Fibroblast of skin of left quadriceps (primary cell): ENCODE data around the gene SEMA7A.
A peak's percentile ranks its signal among the peaks of the same experiment; 100 is the strongest.
"Not testable (repeated sequence)": the region's sequence is repeated elsewhere in the genome, so short reads cannot be mapped to it uniquely, and the experiment has no call there.

ENCODE experiments used
- DNase-seq, 2 experiments: peaks; one replicate each; pipeline ENCODE4 v3.0.0-alpha.2; 2013; ENCODE audit warnings: low read depth in 2 of 2

Gene SEMA7A

DNA sequence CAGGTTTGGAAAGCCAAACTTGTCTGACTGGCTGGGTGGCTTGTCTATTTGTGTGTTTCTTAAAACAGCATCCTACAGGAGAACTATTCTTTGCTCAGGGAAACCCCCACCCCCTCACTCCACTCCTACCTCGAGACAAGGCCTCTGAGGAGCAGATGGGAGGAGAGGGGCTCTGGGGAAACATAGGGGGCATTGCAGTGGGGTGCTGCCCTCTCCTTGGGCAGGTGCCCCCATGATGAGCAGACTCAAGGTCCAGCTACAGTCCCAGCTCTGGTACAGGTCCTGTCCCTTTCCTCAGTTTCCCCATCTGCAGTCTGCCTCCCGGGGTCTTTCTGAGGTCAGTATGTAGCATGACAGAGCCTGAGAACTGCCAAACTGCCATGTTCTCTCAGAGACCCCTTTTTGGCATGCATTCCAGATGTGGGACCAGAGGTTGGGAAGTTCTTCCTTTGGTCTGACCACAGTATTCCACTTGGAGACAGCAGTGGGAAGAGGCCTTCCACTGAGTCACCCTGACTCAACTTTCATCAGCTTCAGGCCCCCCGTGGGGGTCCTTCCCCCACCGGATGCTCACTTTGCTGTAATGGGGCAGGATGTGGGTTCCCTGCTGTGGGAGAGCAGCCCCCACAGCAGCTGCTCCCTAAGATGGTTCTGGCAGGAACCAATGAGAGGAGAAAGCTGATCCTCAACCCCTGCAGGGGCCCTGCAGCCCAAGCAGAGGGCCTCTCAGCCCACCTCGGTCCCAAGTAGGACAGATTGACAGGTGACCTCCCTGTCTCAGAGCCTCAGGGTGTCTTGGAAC is 34.0 kb downstream of the SEMA7A start:
- DNase-seq: peak in 1 of 2 experiments; percentile 66

- DNase-seq: no peak
These were observed 34.7 kb downstream of the SEMA7A start for GRCh38 chr15:74399100-74399499.

- DNase-seq: no peak
These were observed 35.6 kb downstream of the SEMA7A start for GRCh38 chr15:74398183-74398582.

DNA sequence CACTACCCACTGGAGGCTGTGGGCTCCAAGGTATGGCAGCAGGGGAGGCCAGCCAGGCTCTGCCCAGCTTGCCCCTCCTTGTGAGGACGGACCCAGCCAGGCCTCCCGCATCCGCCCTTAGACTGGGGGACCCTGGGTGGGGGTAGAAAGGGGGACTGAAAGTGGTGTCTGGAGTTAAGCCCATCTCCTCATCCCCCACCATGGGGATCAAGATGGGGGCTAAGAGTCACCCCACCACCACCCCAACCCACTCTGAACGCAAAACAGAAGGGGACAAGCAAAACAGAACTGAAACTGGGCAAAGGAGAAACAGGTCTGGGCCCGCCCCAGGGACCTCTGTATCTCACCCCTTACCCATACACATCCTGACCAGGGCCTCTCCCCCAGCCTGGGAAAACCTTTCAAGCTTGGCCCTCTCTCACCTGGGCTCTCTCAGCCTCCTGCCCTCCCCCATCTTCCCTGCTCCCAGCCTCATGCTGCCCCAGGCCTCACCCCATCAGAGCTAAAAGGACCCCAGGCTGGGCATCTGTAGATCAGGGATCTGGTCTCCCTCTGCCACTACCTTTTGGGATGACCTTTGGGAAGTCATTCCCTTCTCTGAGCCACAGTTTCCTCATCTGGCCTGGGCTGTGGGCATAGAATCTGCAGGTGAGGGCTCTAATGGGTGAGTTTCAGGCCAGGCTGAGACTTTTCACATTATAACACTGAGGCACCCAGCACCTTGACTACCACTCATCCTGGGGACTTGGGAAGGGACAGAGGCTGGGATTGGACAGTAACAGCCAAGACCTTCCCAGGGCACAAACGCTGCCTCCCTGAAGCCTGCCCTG is 36.3 kb downstream of the SEMA7A start:
- no peak for DNase-seq

DNA sequence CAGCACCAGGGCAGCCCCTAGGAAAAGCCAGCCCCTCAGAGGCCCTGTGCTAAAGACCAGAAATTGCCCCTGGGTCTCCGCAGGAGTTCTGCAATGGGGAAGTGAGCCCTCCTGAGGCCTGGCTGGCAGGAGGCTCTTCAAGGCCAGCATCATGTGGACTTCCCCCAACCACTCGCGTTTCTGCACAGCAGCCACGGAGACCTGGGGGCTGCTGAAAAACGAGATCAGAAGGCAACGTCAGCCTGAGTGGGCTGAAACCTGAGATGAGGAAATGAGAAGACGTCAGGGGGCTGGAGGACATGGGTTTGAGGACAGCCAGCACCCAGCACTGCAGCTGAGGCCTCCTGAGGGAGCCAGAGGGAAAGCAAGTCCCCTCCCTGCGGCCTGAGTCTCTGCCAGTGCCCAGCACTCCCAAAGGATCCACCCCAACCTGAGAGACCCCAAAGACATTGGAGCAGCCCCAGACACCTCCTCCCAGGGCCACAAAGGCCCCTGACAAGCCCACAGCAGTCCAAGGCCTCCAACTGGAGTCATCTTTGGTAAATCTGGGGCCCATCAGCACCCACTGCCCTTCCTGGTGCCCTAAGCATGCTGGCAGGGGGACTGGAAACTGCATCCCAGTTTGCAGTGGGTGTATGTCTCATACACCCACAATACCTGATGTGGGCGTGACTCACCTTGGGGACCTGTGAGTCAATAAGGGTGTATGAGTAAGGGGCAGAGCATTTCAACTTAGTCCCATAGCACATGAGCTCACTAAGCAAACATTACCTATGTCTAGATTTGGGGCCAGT is 37.1 kb downstream of the SEMA7A start:
- no peak for DNase-seq

GRCh38 chr15:74396146-74396438 is 37.7 kb downstream of the SEMA7A start:
- DNase-seq: no peak

GRCh38 chr15:74395319-74396145 is 38.2 kb downstream of the SEMA7A start:
- no peak for DNase-seq

DNA sequence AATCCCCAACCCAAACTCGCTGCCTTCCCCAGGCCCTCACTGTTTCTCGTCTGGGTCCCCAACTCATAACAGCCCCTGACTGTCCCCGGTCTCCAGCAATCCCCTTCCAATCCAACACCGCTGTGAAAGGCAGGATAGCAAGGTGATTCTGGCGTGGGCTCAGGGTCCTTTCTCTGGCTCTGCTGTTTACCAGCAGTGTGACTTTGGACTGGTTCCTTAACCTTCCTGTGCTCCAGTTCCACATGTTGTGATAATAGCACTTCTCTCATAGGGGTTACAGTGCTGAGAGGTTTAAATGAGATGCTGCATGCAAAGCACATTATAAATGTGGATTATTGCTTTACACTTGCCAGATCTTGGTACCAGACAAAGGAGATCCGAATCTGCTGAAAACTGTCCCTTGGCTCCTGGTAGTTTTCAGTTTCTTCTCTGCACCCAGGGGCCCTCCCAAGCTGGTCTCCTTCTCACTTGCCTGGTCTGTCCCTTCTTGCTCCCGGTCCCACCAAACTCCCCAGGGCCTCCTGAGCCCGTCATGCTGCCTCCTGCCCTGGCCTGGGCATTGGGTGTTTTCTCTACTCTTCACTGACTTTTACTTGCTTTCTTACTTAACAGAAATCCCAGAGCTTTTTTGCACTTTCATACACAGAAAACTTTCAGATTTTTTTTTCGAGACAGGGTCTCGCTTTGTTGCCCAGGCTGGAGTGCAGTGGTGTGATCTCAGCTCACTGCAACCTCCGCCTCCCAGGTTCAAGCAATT is 39.5 kb downstream of the SEMA7A start:
- DNase-seq: no peak

DNA sequence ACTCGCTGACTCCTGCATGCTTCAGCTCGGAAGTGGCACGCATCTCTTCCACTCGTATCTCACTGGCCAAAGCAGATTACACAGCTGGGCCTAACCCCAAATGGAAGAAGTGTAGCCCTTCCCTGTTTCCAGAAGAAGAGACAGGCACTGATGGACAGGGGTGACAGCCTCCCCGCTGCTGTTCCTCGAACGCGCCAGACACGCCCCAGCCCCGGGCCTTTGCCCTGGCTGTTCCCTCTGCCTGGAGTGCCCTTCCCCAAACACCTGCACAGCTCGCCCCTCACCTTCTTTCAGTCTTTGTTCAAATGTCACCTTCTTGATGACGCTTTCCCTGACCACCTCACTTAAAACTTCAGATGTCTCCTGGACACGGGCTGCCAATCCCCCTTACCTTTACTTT is 40.3 kb downstream of the SEMA7A start:
- DNase-seq: no peak

GRCh38 chr15:74392902-74393301 is 40.9 kb downstream of the SEMA7A start:
- no peak for DNase-seq

- DNase-seq: no peak
These were observed 41.3 kb downstream of the SEMA7A start for GRCh38 chr15:74392451-74392830.

- DNase-seq: no peak
These were observed 41.9 kb downstream of the SEMA7A start for GRCh38 chr15:74391582-74392450.

- no peak for DNase-seq
These were observed 43.0 kb downstream of the SEMA7A start for GRCh38 chr15:74390647-74391288.

DNA sequence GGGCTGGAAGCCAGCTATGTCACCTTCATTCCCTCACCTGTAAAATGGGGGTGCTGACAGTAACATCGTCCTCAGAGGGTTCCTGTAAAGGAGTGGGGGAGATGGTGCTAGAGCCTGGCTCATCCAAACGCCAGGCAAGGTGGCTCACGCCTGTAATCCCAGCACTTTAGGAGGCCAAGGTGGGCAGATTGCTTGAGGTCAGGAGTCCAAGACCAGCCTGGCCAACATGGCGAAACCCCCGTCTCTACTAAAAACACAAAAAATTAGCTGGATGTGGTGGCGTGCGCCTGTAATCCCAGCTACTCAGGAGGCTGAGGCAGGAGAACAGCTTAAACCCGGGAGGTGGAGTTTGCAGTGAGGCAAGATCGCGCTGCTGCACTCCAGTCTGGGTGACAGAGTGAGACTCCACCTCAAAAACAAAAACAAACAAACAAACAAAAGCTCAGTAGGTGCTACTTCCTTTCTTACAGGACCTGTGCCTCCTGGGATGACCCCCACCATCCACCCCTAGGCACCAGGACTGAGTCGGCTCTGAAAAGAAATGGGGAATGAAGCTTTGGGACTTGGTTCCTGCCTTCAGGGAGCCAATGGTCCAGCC is 43.6 kb downstream of the SEMA7A start:
- not testable (repeated sequence) for DNase-seq

GRCh38 chr15:74389241-74390048 is 44.3 kb downstream of the SEMA7A start:
- no peak for DNase-seq

DNA sequence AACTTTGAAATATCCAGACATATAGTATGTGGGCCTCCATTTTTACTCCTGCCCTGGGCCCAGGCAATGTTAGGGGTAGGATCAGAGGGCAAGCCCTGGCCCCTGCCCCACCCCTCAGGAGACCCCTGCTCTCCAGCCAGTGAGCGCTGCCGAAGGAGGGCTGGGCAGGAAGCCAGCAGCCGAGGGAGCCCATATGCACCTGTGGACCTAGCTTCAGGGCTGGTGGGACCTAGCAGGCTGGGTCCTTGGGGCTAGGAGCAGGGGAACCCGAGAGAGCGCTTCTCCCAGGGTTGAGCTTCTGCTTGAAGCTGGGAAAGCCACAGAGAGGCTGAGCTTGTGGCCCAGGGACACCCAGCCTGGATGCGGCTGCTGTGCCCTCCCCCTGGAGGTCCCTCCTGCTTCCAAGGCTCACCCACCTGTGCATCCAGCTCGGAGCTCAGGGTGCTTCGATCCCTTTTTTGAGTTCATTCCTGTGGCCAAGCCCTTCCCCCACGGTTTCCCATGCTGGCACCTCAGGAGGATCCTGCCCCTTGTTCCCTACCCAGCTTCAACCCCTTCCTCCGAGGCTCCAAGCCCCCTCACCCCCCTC is 45.3 kb downstream of the SEMA7A start:
- no peak for DNase-seq

- no peak for DNase-seq
These were observed 46.0 kb downstream of the SEMA7A start for GRCh38 chr15:74387621-74388362.
